ENCODE data around the gene WHRN.

The WHRN gene

GRCh38 chr9:114411452-114411851 lies 93.8 kb downstream of the WHRN start:
- no peaks in the 10 kb centered on the region for H3K9me3 ChIP-seq (ENCODE audit: control insufficient read depth, low read length)
- no peaks in the 10 kb centered on the region for H3K4me1 ChIP-seq
- H3K27me3 ChIP-seq (ENCODE audit: control insufficient read depth, insufficient read depth, low read length) = no peaks in the 10 kb centered on the region
- H3K4me3 ChIP-seq (ENCODE audit: low read depth, low read length) = no peak overlapping the region
- no peaks in the 10 kb centered on the region for H3K79me2 ChIP-seq
- no peak overlapping the region for H3K27ac ChIP-seq
- no peaks in the 10 kb centered on the region for H3K36me3 ChIP-seq (ENCODE audit: control insufficient read depth, insufficient read depth, low read length)
- no peak for TF ChIP-seq CTCF (IDR thresholded peaks at IDR 0.05)
- H3K9ac ChIP-seq = no peak overlapping the region
- no peak overlapping the region for H3K4me2 ChIP-seq (ENCODE audit: low read length)
- H2AFZ ChIP-seq = no peak overlapping the region

GRCh38 chr9:114410910-114411309 lies 94.4 kb downstream of the WHRN start:
- Histone ChIP-seq H3K79me2 (no peaks in the 10 kb centered on the region), H3K4me2 (ENCODE audit: low read length) (no peak overlapping the region), H3K36me3 (ENCODE audit: control insufficient read depth, insufficient read depth, low read length) (no peaks in the 10 kb centered on the region), H2AFZ (no peak overlapping the region), H3K9ac (no peak overlapping the region), H3K9me3 (ENCODE audit: control insufficient read depth, low read length) (no peaks in the 10 kb centered on the region), H3K4me3 (ENCODE audit: low read depth, low read length) (no peak overlapping the region), H3K27ac (no peak overlapping the region), H3K4me1 (no peaks in the 10 kb centered on the region), H3K27me3 (ENCODE audit: control insufficient read depth, insufficient read depth, low read length) (no peaks in the 10 kb centered on the region)
- no peak for TF ChIP-seq CTCF (IDR thresholded peaks at IDR 0.05)

GRCh38 chr9:114409842-114410241 lies 95.4 kb downstream of the WHRN start:
- H3K4me1 ChIP-seq = no peaks in the 10 kb centered on the region
- no peak overlapping the region for H2AFZ ChIP-seq
- no peak overlapping the region for H3K9ac ChIP-seq
- no peak overlapping the region for H3K4me3 ChIP-seq (ENCODE audit: low read depth, low read length)
- H3K4me2 ChIP-seq (ENCODE audit: low read length) = no peak overlapping the region
- H3K27ac ChIP-seq = no peak overlapping the region
- H3K36me3 ChIP-seq (ENCODE audit: control insufficient read depth, insufficient read depth, low read length) = no peaks in the 10 kb centered on the region
- H3K79me2 ChIP-seq = no peaks in the 10 kb centered on the region
- H3K27me3 ChIP-seq (ENCODE audit: control insufficient read depth, insufficient read depth, low read length) = no peaks in the 10 kb centered on the region
- H3K9me3 ChIP-seq (ENCODE audit: control insufficient read depth, low read length) = no peaks in the 10 kb centered on the region
- TF ChIP-seq CTCF (IDR thresholded peaks at IDR 0.05) = no peak

GRCh38 chr9:114409103-114409780 lies 96.0 kb downstream of the WHRN start:
- Histone ChIP-seq H3K4me2 (ENCODE audit: low read length) (no peak overlapping the region), H3K4me1 (no peaks in the 10 kb centered on the region), H2AFZ (no peak overlapping the region), H3K36me3 (ENCODE audit: control insufficient read depth, insufficient read depth, low read length) (no peaks in the 10 kb centered on the region), H3K27ac (no peak overlapping the region), H3K79me2 (no peaks in the 10 kb centered on the region), H3K9me3 (ENCODE audit: control insufficient read depth, low read length) (no peaks in the 10 kb centered on the region), H3K9ac (no peak overlapping the region), H3K4me3 (ENCODE audit: low read depth, low read length) (no peak overlapping the region), H3K27me3 (ENCODE audit: control insufficient read depth, insufficient read depth, low read length) (no peaks in the 10 kb centered on the region)
- TF ChIP-seq CTCF (IDR thresholded peaks at IDR 0.05) = no peak

- Histone ChIP-seq H3K9me3 (ENCODE audit: control insufficient read depth, low read length) (no peaks in the 10 kb centered on the region), H2AFZ (no peak overlapping the region), H3K4me2 (ENCODE audit: low read length) (no peak overlapping the region), H3K27me3 (ENCODE audit: control insufficient read depth, insufficient read depth, low read length) (no peaks in the 10 kb centered on the region), H3K4me3 (ENCODE audit: low read depth, low read length) (no peak overlapping the region), H3K27ac (no peak overlapping the region), H3K36me3 (ENCODE audit: control insufficient read depth, insufficient read depth, low read length) (no peaks in the 10 kb centered on the region), H3K4me1 (no peaks in the 10 kb centered on the region), H3K9ac (no peak overlapping the region), H3K79me2 (no peaks in the 10 kb centered on the region)
- TF ChIP-seq CTCF (IDR thresholded peaks at IDR 0.05) = no peak
These were observed 96.6 kb downstream of the WHRN start for GRCh38 chr9:114408645-114409044.

Measured in parathyroid adenoma (tissue), 2 donors.